ENCODE measurements around the gene FCAR.
"Not testable (repeated sequence)": the region's sequence is repeated elsewhere in the genome, so short reads cannot be mapped to it uniquely, and the experiment has no call there.

The FCAR gene

DNA sequence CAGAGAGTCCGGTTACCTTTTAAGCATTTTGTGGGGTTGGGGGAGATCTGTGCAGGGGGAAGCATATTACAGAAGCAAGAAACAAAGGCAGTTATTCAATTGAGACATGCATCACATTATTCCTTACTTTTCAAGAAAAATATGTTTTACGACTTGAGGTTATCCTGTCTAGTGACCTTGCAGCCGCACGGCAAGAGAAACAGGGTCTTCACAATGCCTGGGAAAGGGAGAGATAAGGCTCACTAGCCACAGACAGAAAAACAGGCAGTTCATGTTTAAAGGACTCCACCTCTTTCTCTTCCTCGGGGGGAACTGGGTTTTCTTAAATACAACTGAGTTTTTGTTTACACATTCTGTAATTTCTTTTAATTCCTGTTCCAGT is 31.4 kb downstream of the FCAR start:
- Mint-ChIP-seq H3K27ac (no peak overlapping the region), H3K27me3 (ENCODE audit: low read depth) (peaks cover 5% of the 10 kb centered on the region), H3K9me3 (peaks cover 3% of the 10 kb centered on the region), H3K4me1 (ENCODE audit: low read depth) (no peaks in the 10 kb centered on the region), H3K4me3 (no peak overlapping the region), H3K36me3 (ENCODE audit: low read depth) (no peaks in the 10 kb centered on the region)

DNA sequence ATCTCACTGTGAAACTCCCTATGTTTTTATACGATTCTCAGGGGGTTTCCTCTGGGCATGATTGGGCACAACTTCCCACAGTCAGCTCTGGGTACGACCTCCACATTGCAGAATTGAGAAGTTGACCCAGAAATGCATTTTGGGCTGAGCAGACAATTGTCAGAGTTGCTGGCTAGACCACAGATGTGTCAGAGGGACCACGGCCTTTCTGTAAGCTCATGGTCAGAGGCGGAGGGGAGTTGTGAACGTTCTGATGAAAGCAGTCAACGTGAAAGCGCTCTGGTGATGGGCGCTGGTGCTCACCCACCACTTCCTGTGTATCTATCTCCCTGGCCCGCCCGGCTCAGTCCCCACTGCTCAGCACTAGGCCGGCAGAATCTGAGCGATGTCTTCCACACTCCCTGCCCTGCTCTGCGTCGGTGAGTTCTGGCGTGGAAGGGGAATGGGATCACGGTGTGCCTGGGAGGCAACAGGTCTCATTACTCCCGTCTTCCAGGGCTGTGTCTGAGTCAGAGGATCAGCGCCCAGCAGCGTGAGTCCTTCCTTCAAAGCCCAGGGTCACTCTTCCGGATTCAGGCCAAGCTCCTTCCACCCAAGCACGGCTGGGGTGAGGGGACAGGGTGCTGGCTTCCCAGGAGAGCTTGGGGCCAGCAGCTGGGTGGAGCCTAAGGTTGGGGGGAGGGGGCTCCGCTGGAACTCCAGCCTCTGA is 31.9 kb downstream of the FCAR start, which contains the start of gene NCR1:
Gene NCR1 (plus strand): TSS at position 346 of the 709 bp plus-strand sequence. CDS start 40 bp downstream, at position 386.
- Mint-ChIP-seq H3K4me1 (ENCODE audit: low read depth) (no peaks in the 10 kb centered on the region), H3K36me3 (ENCODE audit: low read depth) (no peaks in the 10 kb centered on the region), H3K27me3 (ENCODE audit: low read depth) (peaks cover 5% of the 10 kb centered on the region), H3K9me3 (peaks cover 3% of the 10 kb centered on the region), H3K27ac (no peak within 1 kb of the TSS), H3K4me3 (no peak within 1 kb of the TSS)

DNA sequence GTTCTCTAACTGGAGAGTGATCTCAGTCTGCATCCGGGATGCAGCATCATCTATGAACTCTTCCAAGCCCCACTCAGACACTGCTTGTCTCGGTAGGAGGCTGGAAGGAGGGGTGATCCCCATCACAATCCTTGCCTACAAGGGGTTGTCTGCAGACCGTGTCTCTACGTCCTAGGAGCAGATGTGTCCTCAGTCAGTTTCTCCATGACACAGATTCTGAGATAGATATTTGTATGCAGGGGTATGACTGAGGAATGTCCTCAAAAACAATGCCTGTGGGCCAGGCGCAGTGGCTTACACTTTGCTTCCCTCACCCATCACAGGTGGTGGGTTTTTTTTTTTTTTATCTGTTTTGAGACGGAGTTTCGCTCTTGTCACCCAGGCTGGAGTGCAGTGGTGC is 32.8 kb downstream of the FCAR start:
- H3K36me3 Mint-ChIP-seq (ENCODE audit: low read depth), result no peaks in the 10 kb centered on the region

DNA sequence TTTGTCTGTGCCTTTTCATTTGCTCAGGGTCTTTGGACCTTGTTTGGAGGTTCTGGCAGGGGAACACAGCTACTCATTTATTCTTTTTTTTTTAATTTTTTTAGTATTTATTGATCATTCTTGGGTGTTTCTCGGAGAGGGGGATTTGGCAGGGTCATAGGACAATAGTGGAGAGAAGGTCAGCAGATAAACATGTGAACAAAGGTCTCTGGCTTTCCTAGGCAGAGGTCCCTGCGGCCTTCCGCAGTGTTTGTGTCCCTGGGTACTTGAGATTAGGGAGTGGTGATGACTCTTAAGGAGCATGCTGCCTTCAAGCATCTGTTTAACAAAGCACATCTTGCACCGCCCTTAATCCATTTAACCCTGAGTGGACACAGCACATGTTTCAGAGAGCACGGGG is 33.9 kb downstream of the FCAR start:
- H3K9me3 Mint-ChIP-seq; H3K4me3 Mint-ChIP-seq; H3K27me3 Mint-ChIP-seq (ENCODE audit: low read depth); H3K27ac Mint-ChIP-seq; H3K4me1 Mint-ChIP-seq (ENCODE audit: low read depth); H3K36me3 Mint-ChIP-seq (ENCODE audit: low read depth): not testable (repeated sequence)

More for the DNA sequence above, 32.8 kb downstream of the FCAR start:
- Mint-ChIP-seq H3K4me1 (ENCODE audit: low read depth) (no peaks in the 10 kb centered on the region), H3K9me3 (peaks cover 3% of the 10 kb centered on the region), H3K27me3 (ENCODE audit: low read depth) (peaks cover 5% of the 10 kb centered on the region), H3K4me3 (no peak overlapping the region), H3K27ac (no peak overlapping the region)

DNA sequence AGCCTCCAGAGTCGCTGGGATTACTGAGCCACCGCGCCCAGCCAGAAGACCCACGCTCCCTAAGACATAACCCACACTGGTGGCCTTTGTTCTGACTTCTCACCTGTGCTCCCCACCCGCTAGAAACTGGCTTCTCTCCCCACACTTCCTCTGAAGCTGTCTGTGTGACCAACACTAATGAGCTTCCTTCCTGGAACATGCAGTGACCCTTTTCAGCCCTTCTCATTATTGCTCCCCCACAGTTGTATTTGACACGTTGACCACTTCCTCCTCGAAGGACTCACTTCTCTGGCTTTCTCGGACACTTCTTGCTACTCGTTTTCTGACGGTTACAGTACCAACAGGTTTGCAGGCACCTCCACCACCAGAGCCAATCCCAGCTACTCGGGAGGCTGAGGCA is 42.8 kb downstream of the FCAR start:
- Mint-ChIP-seq H3K9me3 (no peaks in the 10 kb centered on the region), H3K27ac (no peak overlapping the region), H3K27me3 (ENCODE audit: low read depth) (no peaks in the 10 kb centered on the region), H3K36me3 (ENCODE audit: low read depth) (no peaks in the 10 kb centered on the region), H3K4me1 (ENCODE audit: low read depth) (peaks cover 8% of the 10 kb centered on the region), H3K4me3 (no peak overlapping the region)

DNA sequence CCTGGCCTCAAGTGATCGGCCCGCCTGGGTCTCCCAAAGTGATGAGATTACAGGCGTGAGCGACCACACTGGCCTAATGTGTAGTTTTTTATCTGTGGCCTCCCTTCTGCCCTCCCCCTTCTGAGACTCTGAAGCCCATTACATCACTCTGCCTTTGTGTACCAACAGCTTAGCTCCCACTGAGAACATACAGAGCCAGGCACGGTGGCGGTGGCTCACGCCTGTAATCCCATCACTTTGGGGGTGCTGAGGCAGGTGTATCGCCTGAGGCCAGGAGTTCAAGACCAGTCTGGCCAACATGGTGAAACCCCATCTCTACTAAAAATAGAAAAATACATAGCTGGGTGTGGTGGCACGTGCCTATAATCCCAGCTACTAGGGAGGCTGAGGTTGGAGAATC is 44.5 kb downstream of the FCAR start:
- Mint-ChIP-seq H3K36me3 (ENCODE audit: low read depth) (no peaks in the 10 kb centered on the region), H3K4me1 (ENCODE audit: low read depth) (peaks cover 10% of the 10 kb centered on the region), H3K27me3 (ENCODE audit: low read depth) (no peaks in the 10 kb centered on the region), H3K9me3 (no peaks in the 10 kb centered on the region), H3K27ac (no peak overlapping the region), H3K4me3 (no peak overlapping the region)

DNA sequence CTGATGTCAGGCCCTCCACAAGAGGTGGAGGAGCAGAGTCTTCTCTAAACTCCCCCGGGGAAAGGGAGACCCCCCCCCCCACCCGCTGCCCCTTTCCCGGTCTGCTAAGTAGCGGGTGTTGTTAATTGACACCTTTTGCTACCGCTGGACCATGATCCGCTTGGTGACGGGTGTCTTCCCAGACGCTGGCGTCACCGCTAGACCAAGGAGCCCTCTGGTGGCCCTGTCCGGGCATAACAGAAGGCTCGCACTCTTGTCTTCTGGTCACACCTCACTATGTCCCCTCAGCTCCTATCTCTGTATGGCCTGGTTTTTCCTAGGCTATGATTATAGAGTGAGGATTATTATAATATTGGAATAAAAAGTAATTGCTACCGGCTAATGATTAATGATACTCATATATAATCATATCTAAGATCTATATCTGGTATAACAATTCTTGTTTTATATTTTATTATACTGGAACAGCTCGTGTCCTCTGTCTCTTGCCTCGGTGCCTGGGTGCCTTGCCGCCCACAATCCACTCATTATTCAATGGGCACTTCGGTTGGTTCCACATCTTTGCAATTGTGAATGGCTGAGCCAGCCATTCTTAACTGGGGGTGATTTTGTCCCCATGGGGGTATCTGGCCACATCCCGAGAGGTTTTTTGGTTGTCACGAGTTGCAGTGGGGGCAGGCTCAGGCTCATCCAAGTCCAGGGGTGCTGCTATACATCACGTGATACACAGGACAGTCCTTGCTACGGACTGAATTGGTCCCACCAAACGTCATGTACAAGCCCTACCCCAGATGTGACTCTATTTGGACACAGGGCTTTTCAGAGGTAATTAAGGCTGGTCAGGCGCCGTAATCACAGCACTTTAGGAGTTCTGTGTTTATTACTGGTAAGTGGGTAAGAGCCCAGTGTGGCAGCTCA is 45.9 kb downstream of the FCAR start:
- not testable (repeated sequence) for H3K36me3 Mint-ChIP-seq (ENCODE audit: low read depth); H3K4me1 Mint-ChIP-seq (ENCODE audit: low read depth); H3K4me3 Mint-ChIP-seq; H3K9me3 Mint-ChIP-seq; H3K27ac Mint-ChIP-seq; H3K27me3 Mint-ChIP-seq (ENCODE audit: low read depth)

DNA sequence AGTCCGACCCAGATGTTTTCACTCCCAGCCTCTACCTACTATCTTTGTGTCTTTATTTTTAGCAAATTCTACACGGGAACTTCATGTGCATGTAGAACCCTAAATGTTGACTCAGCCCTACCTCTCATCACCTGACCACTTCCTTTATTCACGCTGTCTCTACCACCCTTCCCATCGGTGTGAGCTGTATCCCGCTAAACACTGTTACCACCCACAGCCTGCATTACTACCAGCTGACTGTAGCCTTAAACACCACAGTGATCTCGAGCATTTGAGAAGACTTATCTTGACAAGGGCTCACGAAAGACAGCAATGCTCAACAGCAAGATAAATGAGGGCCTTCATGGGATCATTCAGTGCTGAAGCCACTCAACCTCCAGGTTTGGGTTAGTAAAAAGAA is 47.0 kb downstream of the FCAR start:
- Mint-ChIP-seq H3K4me1 (ENCODE audit: low read depth) (peaks cover 10% of the 10 kb centered on the region), H3K27me3 (ENCODE audit: low read depth) (no peaks in the 10 kb centered on the region), H3K27ac (peak overlapping the region; percentile 4), H3K36me3 (ENCODE audit: low read depth) (no peaks in the 10 kb centered on the region), H3K4me3 (no peak overlapping the region), H3K9me3 (peaks cover 5% of the 10 kb centered on the region)

DNA sequence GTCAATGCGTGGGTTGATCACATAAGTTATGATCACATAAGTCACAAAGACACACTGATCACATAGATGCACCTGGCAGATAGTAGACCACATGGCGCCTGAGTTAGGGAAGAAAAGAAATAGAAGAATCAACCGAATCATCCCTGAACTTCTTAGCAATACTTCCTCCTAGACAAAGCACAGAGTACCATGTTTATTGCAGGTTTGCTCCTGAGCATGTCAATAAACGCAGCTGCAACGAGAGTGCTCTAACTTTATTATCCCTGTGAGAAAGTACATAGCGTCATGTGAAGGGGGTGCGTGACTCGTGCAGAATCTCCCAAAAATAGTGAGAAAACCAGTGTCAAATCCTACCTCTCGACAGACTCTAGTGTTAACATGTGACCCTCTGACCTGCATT is 49.2 kb downstream of the FCAR start:
- Mint-ChIP-seq H3K9me3 (peaks cover 8% of the 10 kb centered on the region), H3K4me1 (ENCODE audit: low read depth) (peaks cover 7% of the 10 kb centered on the region), H3K4me3 (no peak overlapping the region), H3K27me3 (ENCODE audit: low read depth) (no peaks in the 10 kb centered on the region), H3K36me3 (ENCODE audit: low read depth) (peaks cover under 1% of the 10 kb centered on the region), H3K27ac (no peak overlapping the region)

DNA sequence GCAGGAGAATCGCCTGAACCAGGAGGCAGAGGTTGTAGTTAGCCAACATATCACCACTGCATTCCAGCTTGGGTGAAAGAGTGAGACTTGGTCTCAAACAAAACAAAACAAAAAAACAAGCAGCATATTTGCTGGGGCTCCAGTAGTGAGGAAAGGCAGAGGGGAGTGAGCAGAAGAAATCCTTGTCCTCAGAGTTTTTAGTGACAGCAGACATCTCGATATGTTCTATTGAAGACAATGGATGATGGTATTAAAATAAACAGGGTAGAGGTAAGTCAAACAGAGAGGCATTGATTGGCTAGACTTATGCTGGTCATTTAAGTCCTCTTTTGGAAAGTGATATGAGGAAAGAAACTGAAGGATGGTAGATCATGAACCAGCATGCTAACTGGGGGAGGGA is 54.3 kb downstream of the FCAR start:
- Mint-ChIP-seq H3K27ac (no peak overlapping the region), H3K27me3 (ENCODE audit: low read depth) (no peaks in the 10 kb centered on the region), H3K9me3 (peaks cover 21% of the 10 kb centered on the region), H3K36me3 (ENCODE audit: low read depth) (peaks cover 2% of the 10 kb centered on the region), H3K4me1 (ENCODE audit: low read depth) (no peaks in the 10 kb centered on the region), H3K4me3 (no peak overlapping the region)

DNA sequence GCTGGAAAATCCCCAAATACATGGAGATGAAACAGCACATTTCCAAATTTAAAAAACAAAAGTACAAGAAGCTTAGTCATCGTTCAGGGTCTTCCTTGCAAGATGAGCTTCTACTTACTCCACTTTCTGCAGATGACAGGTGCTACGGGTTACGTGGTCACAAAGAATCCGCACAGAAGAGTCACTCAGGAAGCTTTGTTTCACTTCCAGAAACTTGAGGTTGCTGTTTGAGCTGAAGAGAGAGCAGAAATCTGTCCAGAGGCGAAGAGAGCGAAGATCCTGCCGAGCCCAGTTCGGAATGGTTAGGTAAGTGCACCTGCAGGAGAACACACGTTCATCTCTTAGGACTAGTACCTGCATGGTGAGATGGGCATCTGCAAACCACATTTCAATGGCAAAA is 63.9 kb downstream of the FCAR start:
- peaks cover 4% of the 10 kb centered on the region for H3K4me1 Mint-ChIP-seq (ENCODE audit: low read depth)
- H3K27me3 Mint-ChIP-seq (ENCODE audit: low read depth), result peaks cover 4% of the 10 kb centered on the region
- H3K4me3 Mint-ChIP-seq, result peak overlapping the region; percentile 15
- peak overlapping the region; percentile 70 for H3K27ac Mint-ChIP-seq
- no peaks in the 10 kb centered on the region for H3K9me3 Mint-ChIP-seq
- no peaks in the 10 kb centered on the region for H3K36me3 Mint-ChIP-seq (ENCODE audit: low read depth)

DNA sequence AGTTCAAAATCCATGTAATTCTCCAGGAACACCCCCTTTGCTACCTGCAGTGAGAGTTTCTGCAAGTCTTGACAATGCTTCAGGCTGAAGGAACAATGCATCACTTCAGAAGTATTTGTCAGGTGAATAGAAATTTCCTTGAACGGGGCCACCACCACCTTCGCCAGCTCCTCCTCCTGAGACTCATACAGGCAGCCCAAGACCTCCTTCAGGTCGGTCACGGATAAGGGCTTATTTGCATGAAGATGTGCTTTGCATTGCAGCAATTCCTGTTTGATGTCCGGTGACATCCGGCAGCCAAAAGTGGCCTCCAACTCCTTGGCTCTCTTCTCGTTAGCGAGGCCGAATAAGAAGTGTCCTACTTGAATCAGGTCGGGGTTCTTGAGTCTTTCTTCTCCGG is 64.9 kb downstream of the FCAR start:
- Mint-ChIP-seq H3K9me3 (no peaks in the 10 kb centered on the region), H3K4me3 (no peak overlapping the region), H3K4me1 (ENCODE audit: low read depth) (peaks cover 4% of the 10 kb centered on the region), H3K36me3 (ENCODE audit: low read depth) (no peaks in the 10 kb centered on the region), H3K27ac (no peak overlapping the region), H3K27me3 (ENCODE audit: low read depth) (peaks cover 4% of the 10 kb centered on the region)

DNA sequence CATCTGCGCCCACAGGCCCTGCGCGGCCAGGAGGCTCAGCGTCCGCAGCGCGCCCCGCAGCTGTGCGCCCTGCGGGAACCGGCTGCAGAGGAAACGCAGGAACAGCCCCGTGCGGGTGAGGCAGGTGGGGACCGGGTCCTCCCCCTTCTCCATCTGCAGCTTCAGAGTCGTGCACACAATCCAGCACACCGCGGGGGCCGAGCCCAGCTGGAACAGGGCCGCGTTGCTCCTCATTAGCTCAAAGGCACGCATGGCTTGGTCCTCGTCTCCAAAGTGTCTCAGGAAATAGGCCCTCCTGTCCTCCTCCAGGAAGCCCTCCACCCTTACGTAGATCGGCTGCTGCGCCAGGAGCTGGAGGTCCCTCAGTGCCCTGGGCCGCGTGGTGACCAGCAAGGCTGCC is 65.5 kb downstream of the FCAR start:
- H3K27ac Mint-ChIP-seq; H3K27me3 Mint-ChIP-seq (ENCODE audit: low read depth); H3K36me3 Mint-ChIP-seq (ENCODE audit: low read depth); H3K9me3 Mint-ChIP-seq; H3K4me1 Mint-ChIP-seq (ENCODE audit: low read depth); H3K4me3 Mint-ChIP-seq: not testable (repeated sequence)
